IPS DF 4.7 (cell line): ENCODE measurements around the gene TAS2R42.

Source experiments
- DNase-seq: peaks from one replicate; pipeline ENCODE4 v3.0.0-alpha.2; 2013; ENCODE audit warnings: low spot score; ENCODE audit errors: extremely low read depth

The TAS2R42 gene

DNA sequence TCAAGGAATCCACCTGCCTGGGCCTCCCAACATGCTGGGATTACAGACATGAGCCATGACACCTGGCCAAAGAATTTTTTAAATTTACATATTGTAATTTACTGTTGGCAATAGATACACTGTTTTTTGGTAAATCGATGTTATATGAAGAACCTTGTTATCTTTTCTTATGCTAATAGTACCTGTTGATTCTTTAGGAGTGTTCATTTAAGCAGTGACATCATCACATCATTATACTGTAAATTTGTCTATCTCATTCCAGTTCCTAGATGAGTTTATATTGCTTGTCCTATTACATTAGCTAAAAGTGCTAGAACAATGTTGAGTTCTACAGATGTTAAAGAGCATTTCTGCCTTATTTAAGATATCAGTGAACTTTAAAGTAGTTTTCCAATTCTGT, 39.3 kb downstream of the TAS2R42 start:
- no peak for DNase-seq

DNA sequence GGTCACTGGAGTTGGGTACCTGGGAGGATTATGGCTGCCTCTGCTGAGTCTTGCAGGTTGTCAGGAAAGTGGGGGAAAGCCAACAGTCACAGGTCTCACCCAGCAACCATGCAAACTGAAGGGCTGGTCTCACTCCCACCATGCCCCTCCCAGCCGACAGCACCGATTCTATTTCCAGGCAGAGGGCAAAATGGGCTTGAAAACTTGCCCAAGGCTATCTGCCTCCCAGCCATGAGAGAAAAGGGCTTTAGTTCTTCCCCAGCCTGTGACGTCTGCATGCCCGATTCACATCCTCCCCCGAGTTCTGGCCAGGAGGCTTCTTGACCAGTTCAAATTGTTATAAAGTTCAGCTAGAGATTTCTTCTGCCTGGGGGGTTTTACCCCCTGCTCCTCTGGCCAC, 42.4 kb downstream of the TAS2R42 start:
- no peak for DNase-seq

DNA sequence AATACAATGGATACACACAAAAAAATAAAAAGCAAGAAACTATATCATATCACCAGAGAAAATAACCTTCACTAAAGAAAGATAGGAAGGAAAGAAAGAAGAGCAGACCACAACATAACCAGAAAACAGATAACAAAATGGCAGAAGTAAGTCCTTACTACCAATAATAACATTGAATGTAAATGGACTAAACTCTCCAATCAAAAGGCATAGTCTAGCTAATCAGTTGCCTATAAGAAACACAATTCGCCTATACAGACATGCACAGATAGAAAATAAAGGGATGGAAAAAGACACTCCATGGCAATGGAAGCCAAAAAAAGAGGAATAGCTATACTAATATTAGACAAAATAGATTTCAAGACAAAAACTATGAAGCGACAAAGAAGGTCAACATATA, 43.4 kb downstream of the TAS2R42 start:
- DNase-seq, result no peak

DNA sequence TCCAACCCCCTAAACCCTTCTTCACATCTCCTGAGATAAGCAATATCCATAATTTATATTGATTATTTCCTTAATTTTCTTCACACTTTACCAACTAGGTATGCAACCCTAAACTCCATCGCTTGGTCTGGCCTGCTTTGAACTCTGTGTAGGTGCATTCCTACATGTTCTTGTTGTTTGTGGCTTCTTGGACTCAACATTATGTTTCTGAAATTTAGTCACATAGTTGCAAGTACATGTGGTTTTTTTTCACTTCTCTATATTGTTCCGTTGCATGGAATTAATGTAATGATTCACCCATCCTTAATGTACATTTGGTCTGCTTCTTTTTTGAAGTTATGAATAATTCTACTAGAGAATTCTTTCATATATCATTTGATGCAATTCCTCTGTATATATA, 50.7 kb downstream of the TAS2R42 start:
- no peak for DNase-seq
